ENCODE data around the gene SLC34A3. TPM values are rescaled to one million over a fixed set of nuclear protein-coding genes. Genes with fewer than 3 reads are reported as not detected.

Gene SLC34A3
- total RNA-seq, 6 donors from 2014 or later: 0.10 to 0.17 TPM; not detected in 4

DNA sequence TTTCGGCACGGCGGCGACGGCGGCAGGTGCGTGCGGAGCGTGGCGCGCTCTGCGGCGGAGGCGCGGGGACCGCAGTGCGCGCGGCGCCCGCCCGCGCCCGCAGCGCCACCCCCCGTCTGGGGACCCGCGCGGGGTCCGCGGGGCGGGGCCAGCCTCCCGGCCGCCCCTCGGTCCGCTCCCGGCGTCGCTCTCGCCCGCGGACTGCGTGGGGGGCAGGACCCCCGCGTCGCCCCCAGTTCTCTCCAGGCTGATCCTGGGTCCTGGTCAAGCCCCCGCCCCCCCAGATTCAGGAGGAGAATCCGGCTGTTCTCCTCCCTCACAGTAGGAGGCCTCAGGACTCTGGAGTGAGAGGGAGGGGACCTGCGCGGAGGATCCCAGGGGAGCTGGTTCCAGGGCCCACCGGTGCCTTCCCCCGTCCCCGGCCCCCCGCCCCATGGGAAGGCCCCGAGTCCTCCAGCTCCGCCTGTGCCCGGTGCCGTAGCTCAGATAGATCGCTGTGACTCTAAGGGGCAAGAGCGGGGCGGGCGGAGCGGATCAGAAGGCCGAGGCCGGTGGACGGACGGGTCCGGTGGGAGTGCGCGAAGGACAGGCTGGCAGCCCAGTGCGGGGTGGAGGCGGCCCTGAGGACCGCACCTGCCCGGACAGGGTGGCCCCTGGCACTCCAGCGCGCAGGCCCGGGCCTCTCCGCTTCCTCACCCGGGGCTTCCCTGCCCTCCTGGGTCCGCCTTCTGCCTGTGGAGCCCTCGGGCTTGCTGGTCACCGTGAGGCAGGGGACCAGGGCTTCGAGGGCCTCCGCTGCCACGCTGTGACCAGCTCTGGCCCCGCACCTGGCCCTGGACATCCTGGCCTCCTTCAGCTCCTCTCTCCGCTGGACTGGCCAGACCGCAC is 8.3 kb upstream of the SLC34A3 start, which contains the start of gene RNF208:
Gene RNF208 (minus strand): TSS at position 51 of the 888 bp plus-strand sequence. CDS start 1,028 bp downstream, outside the sequence.
- 7 to 12% methylated on average over 10 to 50 of the region's 88 CpGs for WGBS, 2 donors
- Histone ChIP-seq H3K4me3 (peak within 1 kb of the TSS; percentile 56 to 80 (median 68)), H3K36me3 (no peaks in the 10 kb centered on the region), H3K9me3 (no peaks in the 10 kb centered on the region), H3K4me1 (peaks cover 33 to 66% (median 51%) of the 10 kb centered on the region in 4 donors), H3K27ac (peak within 1 kb of the TSS; percentile 85 to 91 (median 89)), H3K27me3 (peaks cover 0 to 4% (median 0%) of the 10 kb centered on the region in 4 donors)
- TF ChIP-seq, protein P1, sequence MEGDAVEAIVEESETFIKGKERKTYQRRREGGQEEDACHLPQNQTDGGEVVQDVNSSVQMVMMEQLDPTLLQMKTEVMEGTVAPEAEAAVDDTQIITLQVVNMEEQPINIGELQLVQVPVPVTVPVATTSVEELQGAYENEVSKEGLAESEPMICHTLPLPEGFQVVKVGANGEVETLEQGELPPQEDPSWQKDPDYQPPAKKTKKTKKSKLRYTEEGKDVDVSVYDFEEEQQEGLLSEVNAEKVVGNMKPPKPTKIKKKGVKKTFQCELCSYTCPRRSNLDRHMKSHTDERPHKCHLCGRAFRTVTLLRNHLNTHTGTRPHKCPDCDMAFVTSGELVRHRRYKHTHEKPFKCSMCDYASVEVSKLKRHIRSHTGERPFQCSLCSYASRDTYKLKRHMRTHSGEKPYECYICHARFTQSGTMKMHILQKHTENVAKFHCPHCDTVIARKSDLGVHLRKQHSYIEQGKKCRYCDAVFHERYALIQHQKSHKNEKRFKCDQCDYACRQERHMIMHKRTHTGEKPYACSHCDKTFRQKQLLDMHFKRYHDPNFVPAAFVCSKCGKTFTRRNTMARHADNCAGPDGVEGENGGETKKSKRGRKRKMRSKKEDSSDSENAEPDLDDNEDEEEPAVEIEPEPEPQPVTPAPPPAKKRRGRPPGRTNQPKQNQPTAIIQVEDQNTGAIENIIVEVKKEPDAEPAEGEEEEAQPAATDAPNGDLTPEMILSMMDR (IDR thresholded peaks at IDR 0.05): peak in 1 of 6 experiments; percentile 7
- TF ChIP-seq POLR2A (IDR thresholded peaks at IDR 0.05): no peak
- ATAC-seq (ENCODE audit: low FRiP score in 2 of 2) (peak in 1 of 2 donors; percentile 2), DNase-seq (peak in 1 of 2 donors; percentile 88)

DNA sequence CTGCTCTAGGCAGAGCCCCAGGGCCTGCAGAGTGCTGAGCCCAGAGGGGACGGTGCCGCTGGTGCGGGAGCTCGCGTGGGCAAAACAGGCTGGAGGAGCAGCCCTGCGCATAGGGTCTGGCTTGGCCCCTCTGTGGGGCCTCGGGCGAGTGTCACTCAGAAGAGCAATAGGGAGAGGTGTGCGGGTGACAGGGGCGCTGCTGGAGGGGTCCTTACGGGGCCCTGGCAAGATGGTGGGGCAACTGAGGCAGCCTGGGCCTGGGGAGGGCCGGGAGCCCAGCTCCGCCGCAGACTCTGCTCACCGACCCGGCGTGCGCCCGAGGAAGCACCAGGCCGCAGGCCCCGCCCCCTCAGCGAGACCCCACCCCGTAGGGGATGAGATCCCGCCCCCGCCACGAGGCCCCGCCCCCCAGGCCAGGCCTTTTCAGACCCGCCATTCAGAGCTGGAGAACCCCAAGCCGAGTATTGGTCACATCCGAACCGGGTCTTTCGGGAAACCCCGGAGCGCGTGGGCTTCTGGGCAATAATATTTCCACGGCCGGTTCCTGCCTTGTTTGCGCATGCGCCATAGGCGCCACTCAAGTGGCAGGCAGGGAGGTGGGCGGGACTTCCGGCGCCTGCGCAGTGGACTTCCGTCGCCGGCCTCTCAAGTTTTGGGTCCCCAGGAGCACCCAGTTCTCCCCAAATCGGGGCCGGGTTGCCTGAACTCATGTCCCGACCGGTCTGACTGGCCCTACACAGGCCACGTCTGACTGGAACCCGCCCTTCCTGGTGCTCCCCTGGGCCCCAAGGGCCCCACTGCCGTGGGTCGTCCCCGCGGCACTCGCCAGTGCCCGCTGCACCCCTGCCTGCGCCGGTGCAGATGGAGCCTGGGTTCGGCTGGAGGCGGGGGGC is 7.4 kb upstream of the SLC34A3 start:
- Histone ChIP-seq H3K4me1 (peaks cover 25 to 66% (median 50%) of the 10 kb centered on the region in 4 donors), H3K36me3 (no peaks in the 10 kb centered on the region), H3K4me3 (peak overlapping the region; percentile 56 to 80 (median 68)), H3K27me3 (peaks cover 0 to 4% (median 0%) of the 10 kb centered on the region in 4 donors), H3K9me3 (no peaks in the 10 kb centered on the region), H3K27ac (peak overlapping the region; percentile 85 to 91 (median 89))
- DNase-seq: peak; percentile 96 to 99
- peak; percentile 94 to 96 for ATAC-seq (ENCODE audit: low FRiP score in 2 of 2)
- WGBS, 2 donors: 0 to 1% methylated on average over 14 to 62 of the region's 63 CpGs
- TF ChIP-seq, protein P1 (IDR thresholded peaks at IDR 0.05): no peak
- TF ChIP-seq POLR2AphosphoS5 (IDR thresholded peaks at IDR 0.05) (peak; percentile 42 to 71), POLR2A (IDR thresholded peaks at IDR 0.05) (peak in 2 of 4 donors; percentile 27 to 75), EP300 (IDR thresholded peaks at IDR 0.05) (peak in 1 of 4 donors; percentile 13)

DNA sequence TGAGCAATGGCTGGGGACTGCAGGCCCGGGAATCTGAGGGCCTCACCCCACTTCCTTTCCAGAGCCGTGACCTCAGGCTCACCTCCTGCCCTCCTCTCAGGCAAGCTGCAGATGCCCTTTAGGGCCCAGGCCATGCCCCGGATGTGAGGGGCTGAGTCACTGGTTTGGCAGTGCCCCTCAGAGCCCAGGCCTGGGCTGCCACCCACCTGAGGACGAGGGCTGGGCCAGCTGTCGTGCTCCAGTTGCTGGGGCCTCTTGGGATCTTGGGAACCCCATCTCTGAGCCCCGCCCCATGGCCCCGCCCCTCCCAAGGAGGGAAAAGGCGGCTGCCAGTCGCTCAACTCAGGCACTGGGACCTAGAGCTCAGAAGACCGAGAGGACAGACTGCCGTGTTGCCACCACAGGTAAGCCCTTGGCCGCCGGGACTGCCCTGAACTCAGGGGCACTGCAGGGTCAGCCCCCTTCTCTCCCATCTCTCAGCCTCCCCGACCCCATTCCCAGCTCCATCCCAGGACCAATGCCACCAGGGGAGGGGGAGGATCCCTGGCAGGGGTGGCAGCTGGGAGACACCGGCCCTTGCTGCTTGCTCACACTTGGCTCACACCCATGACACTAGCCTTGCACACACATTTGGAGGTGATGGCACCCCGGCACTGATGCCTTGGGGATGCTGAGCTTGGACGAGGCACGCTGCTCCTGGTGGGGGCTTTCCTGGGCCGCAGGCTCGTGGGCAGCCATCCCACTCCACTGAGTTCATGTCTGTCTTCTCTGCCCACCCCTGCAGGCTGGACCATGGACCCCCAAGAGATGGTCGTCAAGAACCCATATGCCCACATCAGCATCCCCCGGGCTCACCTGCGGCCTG is 5.6 kb upstream of the SLC34A3 start, which contains the start of gene CYSRT1:
Gene CYSRT1 (plus strand): TSS at position 345 of the 865 bp plus-strand sequence. CDS start 448 bp downstream, at position 793.
- peaks cover 0 to 20% (median 0%) of the 10 kb centered on the region in 4 donors for H3K27me3 ChIP-seq
- no peaks in the 10 kb centered on the region for H3K36me3 ChIP-seq
- peak within 1 kb of the TSS in 3 of 4 donors; percentile 56 to 80 (median 66) for H3K4me3 ChIP-seq
- H3K4me1 ChIP-seq: peaks cover 22 to 59% (median 42%) of the 10 kb centered on the region in 4 donors
- DNase-seq (peak in 1 of 2 donors; percentile 84), ATAC-seq (ENCODE audit: low FRiP score in 2 of 2) (no peak)
- peak within 1 kb of the TSS; percentile 85 to 91 (median 89) for H3K27ac ChIP-seq
- TF ChIP-seq POLR2AphosphoS5 (IDR thresholded peaks at IDR 0.05) (no peak), POLR2A (IDR thresholded peaks at IDR 0.05) (no peak), EP300 (IDR thresholded peaks at IDR 0.05) (no peak)
- TF ChIP-seq, protein P1 (IDR thresholded peaks at IDR 0.05): no peak
- H3K9me3 ChIP-seq: no peaks in the 10 kb centered on the region
- WGBS, 2 donors: 52 to 88% methylated on average over 5 to 17 of the region's 23 CpGs
